Stimulated activated CD8-positive, alpha-beta memory T cell treated with anti-CD3 and anti-CD28 coated beads, Interleukin-2, amount 100 ng/mL, for 1 hour (primary cell): ENCODE measurements around the gene GPR137.

ENCODE experiments used
- DNase-seq, 2 donors: peaks; one replicate each; pipeline ENCODE4 v3.0.0-alpha.2; 2020; ENCODE audit warnings: low read depth in 2 of 2

The GPR137 gene

GRCh38 chr11:64285885-64286800 lies 495 bp downstream of the GPR137 start:
- no peak for DNase-seq

GRCh38 chr11:64286801-64287159 lies 1.1 kb downstream of the GPR137 start:
- no peak for DNase-seq

GRCh38 chr11:64287676-64288352 lies 2.2 kb downstream of the GPR137 start:
- no peak for DNase-seq

GRCh38 chr11:64288353-64288750 lies 2.7 kb downstream of the GPR137 start:
- DNase-seq: no peak

GRCh38 chr11:64289002-64289564 lies 3.4 kb downstream of the GPR137 start:
- DNase-seq: no peak

GRCh38 chr11:64290352-64291261 lies 5.0 kb downstream of the GPR137 start:
- no peak for DNase-seq

- no peak for DNase-seq
Measured at GRCh38 chr11:64291262-64291751, 5.7 kb downstream of the GPR137 start, which contains the start of gene KCNK4. KCNK4 (plus strand) TSS chr11:64291302; CDS start chr11:64293019, 1,717 bp downstream.

- no peak for DNase-seq
Measured at GRCh38 chr11:64291752-64292459, 6.3 kb downstream of the GPR137 start.

- DNase-seq: no peak
Measured at GRCh38 chr11:64292460-64293254, 7.0 kb downstream of the GPR137 start.

GRCh38 chr11:64294774-64295173 lies 9.1 kb downstream of the GPR137 start:
- no peak for DNase-seq

GRCh38 chr11:64295760-64296159 lies 10.1 kb downstream of the GPR137 start:
- DNase-seq: no peak

- no peak for DNase-seq
Measured at GRCh38 chr11:64296236-64296635, 10.6 kb downstream of the GPR137 start.

- no peak for DNase-seq
Measured at GRCh38 chr11:64296830-64297698, 11.4 kb downstream of the GPR137 start.

GRCh38 chr11:64297699-64298358 lies 12.2 kb downstream of the GPR137 start:
- DNase-seq: no peak

GRCh38 chr11:64298966-64299846 lies 13.6 kb downstream of the GPR137 start:
- no peak for DNase-seq

- no peak for DNase-seq
Measured at GRCh38 chr11:64299847-64300648, 14.4 kb downstream of the GPR137 start, which contains the start of gene CATSPERZ. CATSPERZ (plus strand) TSS chr11:64300358; CDS start chr11:64300411, 53 bp downstream.
